Heart right ventricle (tissue), 16 donors: ENCODE results near the gene SYCP2. TPM values are rescaled to one million over a fixed set of nuclear protein-coding genes. Genes with fewer than 3 reads are reported as not detected.

Experiments
- ATAC-seq, 8 donors: fragments of 200-7000 bp; cut with Tn5 transposase; one replicate each; pipeline ENCODE4 v1.9.1; 2020; ENCODE audit warnings: mild to moderate bottlenecking in 8 of 8, moderate library complexity in 8 of 8, moderate number of reproducible peaks in 1 of 8
- DNase-seq, 2 donors: peaks; one replicate each; pipeline ENCODE4 v3.0.0-alpha.2; 2020
- H3K27ac ChIP-seq, 10 donors: fragments of 200-600 bp; sonication (generic) in 2 of 10; one replicate each; pipeline versions ENCODE4 v1.5.0 to v1.8.0; 2020 to 2022; ENCODE audit warnings: mild to moderate bottlenecking in 3 of 10
- H3K27me3 ChIP-seq, 7 donors: fragments of 200-600 bp; one replicate each; pipeline ENCODE4 v1.8.0; 2021 to 2022; ENCODE audit warnings: mild to moderate bottlenecking in 2 of 7
- H3K36me3 ChIP-seq, 9 donors: fragments of 200-600 bp; sonication (generic) in 1 of 9; one replicate each; pipeline versions ENCODE4 v1.5.0 to v1.8.0; 2020 to 2022; ENCODE audit warnings: mild to moderate bottlenecking in 2 of 9
- H3K4me1 ChIP-seq, 9 donors: fragments of 200-600 bp; sonication (generic) in 1 of 9; one replicate each; pipeline versions ENCODE4 v1.5.0 to v1.8.0; 2020 to 2022; ENCODE audit warnings: mild to moderate bottlenecking in 4 of 9
- H3K4me3 ChIP-seq, 10 donors: fragments of 200-600 bp; sonication (generic) in 2 of 10; one replicate each; pipeline versions ENCODE4 v1.5.0 to v1.8.0; 2020 to 2022; ENCODE audit warnings: mild to moderate bottlenecking in 7 of 10, moderate library complexity in 2 of 10
- H3K9me3 ChIP-seq, 11 donors: fragments of 200-600 bp in 10 of 11; sonication (generic) in 2 of 11; one replicate each; pipeline versions ENCODE4 v1.5.0 to v1.8.0; 2013 to 2022; ENCODE audit warnings: mild to moderate bottlenecking in 2 of 11, control low read depth in 1 of 11, moderate library complexity in 1 of 11
- WGBS, 2 donors: extraction: QIAGEN DNeasy Blood & Tissue Kit; methylation state at CpG; one replicate each; pipeline ENCODE4 v1.1.7; 2013; ENCODE audit warnings: inconsistent platforms in 1 of 2; 5-methylcytosine and 5-hydroxymethylcytosine counted together
- intact Hi-C, 10 donors: fragments of 100-400 bp; cut with DNase I; formaldehyde crosslinking; loops; one replicate each; pipeline versions ENCODE4 v1.11.1 to v1.14.2; 2022
- polyA plus RNA-seq, 2 donors: library from polyadenylated mRNA; stranded (reverse); fragments of 200-250 nt; gene quantifications; one replicate each; pipeline ENCODE4 v1.2.3, GENCODE V29; 2013
- total RNA-seq, 10 donors: library from RNA; stranded (reverse); fragmentation: NEBNext Ultra II Directional in 3 of 10; extraction: Animal tissue kit (Norgen Biotek cat#: 25700) in 3 of 10; gene quantifications; one replicate each; pipeline versions ENCODE4 v1.2.1 to v1.2.4, GENCODE V29; 2021 to 2023
- TF ChIP-seq, protein P1 (sequence below), 9 donors: fragments of 200-600 bp; sonication (generic) in 2 of 9; IDR thresholded peaks; one replicate each; pipeline versions ENCODE4 v1.5.0 to v1.8.0; 2021 to 2022; ENCODE audit warnings: antibody characterized with exemption in 9 of 9, mild to moderate bottlenecking in 5 of 9, moderate library complexity in 1 of 9
- donor health status: Arrhythmogenic right ventricular cardiomyopathy.
- donor health status: ischemic (EF 13 %, LVEDD 7.1; RV severe dilation, severe dysfunction).
- donor health status: healthy with polysubstance abuse.
- donor health status: DM: no; HTN: yes; CAD: no.
- donor health status: DM: no; HTN: no; CAD: no.
- donor health status: ischemic (EF 25% LVEDD 6.9; RV normal size, moderate dysfunction).
- donor health status: ischemic (EF 25% LVEDD 5.7; RV mildly dilated, moderate dysfunction).
- donor health status: healthy.
- donor health status: DM: yes; HTN: yes; CAD: no.
- donor health status: Ischemic cardiomyopathy.
- donor health status: ischemic (EF 35%, LVEDD 5.7; RV mildly dilated, moderate dysfunction).
- donor health status: nonischemic (EF 11% LVEDD 7.7; RV severe dilation, severe dysfunction).
- donor health status: DM: yes; HTN: yes; CAD: no.
- donor health status: PGD.
- donor health status: ischemic (EF 29% LVEDD 5.4; RV normal size, mild dysfunction).
- donor health status: nonischemic (EF 23%, LVEDD 6.1; RV moderate dilation, normal function).

SYCP2 gene
- total and polyA plus RNA-seq, 12 donors = 0.45 to 7.5 (median 0.93) TPM

DNA sequence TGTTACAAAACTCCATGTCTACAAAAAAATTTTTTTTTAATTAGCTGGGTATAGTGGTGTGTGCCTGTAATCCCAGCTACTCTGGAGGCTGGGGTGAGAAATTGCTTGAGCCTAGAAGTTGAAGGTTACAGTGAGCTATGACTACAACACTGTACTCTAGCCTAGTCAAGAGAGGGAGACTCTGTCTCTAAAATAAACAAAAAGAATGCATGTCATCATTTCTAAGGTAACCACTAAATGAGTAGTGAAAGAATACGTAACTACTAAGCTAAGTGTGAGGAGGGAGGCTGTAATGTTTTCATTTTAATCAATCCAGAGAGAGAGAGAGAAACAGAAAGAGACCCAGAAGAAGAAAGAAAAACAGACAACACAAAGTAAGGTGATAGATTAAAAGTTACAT lies 9.9 kb downstream of the SYCP2 start:
- Histone ChIP-seq H3K27me3 (no peaks in the 10 kb centered on the region), H3K4me3 (no peak overlapping the region), H3K36me3 (no peaks in the 10 kb centered on the region), H3K9me3 (no peaks in the 10 kb centered on the region), H3K4me1 (no peaks in the 10 kb centered on the region), H3K27ac (no peak overlapping the region)
- TF ChIP-seq, protein P1, sequence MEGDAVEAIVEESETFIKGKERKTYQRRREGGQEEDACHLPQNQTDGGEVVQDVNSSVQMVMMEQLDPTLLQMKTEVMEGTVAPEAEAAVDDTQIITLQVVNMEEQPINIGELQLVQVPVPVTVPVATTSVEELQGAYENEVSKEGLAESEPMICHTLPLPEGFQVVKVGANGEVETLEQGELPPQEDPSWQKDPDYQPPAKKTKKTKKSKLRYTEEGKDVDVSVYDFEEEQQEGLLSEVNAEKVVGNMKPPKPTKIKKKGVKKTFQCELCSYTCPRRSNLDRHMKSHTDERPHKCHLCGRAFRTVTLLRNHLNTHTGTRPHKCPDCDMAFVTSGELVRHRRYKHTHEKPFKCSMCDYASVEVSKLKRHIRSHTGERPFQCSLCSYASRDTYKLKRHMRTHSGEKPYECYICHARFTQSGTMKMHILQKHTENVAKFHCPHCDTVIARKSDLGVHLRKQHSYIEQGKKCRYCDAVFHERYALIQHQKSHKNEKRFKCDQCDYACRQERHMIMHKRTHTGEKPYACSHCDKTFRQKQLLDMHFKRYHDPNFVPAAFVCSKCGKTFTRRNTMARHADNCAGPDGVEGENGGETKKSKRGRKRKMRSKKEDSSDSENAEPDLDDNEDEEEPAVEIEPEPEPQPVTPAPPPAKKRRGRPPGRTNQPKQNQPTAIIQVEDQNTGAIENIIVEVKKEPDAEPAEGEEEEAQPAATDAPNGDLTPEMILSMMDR (IDR thresholded peaks at IDR 0.05) = no peak
- intact Hi-C loops = no loop called here
- no peak for ATAC-seq
- DNase-seq = no peak
- 95% methylated on average over 1 of the region's 1 CpG for WGBS, 2 donors

DNA sequence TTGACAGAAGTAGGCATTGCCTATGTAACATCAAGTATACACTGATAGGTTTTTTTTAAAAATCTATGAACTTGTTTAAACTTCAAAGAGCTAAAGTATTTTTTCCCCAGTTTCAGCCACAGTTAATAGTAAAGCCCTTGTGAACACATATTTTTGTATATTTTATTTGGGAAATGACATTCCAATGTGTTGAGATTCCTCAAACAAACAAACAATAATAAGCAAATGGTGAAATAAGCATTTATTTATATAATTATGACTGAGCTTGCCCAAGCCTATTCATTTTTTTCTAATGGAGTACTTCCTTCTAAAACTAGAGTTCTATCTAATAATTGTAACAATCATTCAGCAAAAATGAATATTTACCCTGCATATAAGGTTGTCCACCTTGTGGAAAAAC lies 12.5 kb downstream of the SYCP2 start:
- no peak overlapping the region for H3K4me3 ChIP-seq
- TF ChIP-seq, protein P1 (IDR thresholded peaks at IDR 0.05) = no peak
- H3K27ac ChIP-seq = no peak overlapping the region
- H3K27me3 ChIP-seq = no peaks in the 10 kb centered on the region
- ATAC-seq = no peak
- DNase-seq = no peak
- no peaks in the 10 kb centered on the region for H3K9me3 ChIP-seq
- intact Hi-C loops = no loop called here
- H3K4me1 ChIP-seq = no peaks in the 10 kb centered on the region
- no peaks in the 10 kb centered on the region for H3K36me3 ChIP-seq

DNA sequence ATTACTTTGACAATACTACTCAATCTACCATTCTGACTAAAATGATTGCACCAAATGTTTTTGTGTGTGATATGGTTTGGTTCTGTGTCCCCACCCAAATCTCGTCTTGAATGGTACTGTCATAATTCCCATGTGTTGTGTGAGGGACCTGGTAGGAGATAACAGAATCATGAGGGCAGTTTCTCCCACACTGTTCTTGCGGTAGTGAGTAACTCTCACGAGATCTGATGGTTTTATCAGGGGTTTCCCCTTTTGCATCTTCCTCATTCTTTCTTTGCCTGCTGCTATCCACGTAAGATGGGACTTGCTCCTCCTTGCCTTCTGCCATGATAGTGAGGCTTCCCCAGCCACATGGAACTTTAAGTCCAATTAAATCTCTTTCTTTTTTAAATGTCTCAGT lies 20.8 kb downstream of the SYCP2 start:
- H3K4me3 ChIP-seq = no peak overlapping the region
- H3K27ac ChIP-seq = no peak overlapping the region
- no peaks in the 10 kb centered on the region for H3K36me3 ChIP-seq
- H3K4me1 ChIP-seq = no peaks in the 10 kb centered on the region
- H3K27me3 ChIP-seq = no peaks in the 10 kb centered on the region
- intact Hi-C loops = no loop called here
- TF ChIP-seq, protein P1 (IDR thresholded peaks at IDR 0.05) = no peak
- DNase-seq (no peak), ATAC-seq (no peak)
- no peaks in the 10 kb centered on the region for H3K9me3 ChIP-seq
- WGBS, 2 donors = 71 to 74% methylated on average over 4 of the region's 4 CpGs

DNA sequence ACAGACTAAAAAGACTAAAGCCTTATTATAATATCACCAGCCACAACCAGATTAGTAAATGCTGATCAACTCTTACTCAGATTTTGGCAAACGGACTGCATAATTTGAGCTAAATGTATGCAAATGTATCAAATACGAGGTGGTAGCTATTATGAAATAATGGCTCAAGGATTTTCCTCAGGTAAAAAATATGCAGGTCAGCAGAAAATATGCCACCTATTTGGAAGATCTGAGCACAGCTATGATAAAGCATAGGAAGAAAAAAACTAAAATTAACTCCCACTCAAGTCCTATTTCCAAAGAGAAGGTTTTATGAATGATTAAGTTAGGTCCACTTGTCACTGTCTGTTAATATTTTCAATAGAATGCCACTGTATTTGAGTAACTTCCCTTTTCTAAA lies 22.4 kb downstream of the SYCP2 start:
- no peaks in the 10 kb centered on the region for H3K36me3 ChIP-seq
- DNase-seq (no peak), ATAC-seq (no peak)
- no peaks in the 10 kb centered on the region for H3K4me1 ChIP-seq
- H3K9me3 ChIP-seq = no peaks in the 10 kb centered on the region
- no peak overlapping the region for H3K27ac ChIP-seq
- no peak overlapping the region for H3K4me3 ChIP-seq
- H3K27me3 ChIP-seq = no peaks in the 10 kb centered on the region
- 90 to 93% methylated on average over 2 of the region's 2 CpGs for WGBS, 2 donors
- TF ChIP-seq, protein P1 (IDR thresholded peaks at IDR 0.05) = no peak
- intact Hi-C loops = no loop called here

DNA sequence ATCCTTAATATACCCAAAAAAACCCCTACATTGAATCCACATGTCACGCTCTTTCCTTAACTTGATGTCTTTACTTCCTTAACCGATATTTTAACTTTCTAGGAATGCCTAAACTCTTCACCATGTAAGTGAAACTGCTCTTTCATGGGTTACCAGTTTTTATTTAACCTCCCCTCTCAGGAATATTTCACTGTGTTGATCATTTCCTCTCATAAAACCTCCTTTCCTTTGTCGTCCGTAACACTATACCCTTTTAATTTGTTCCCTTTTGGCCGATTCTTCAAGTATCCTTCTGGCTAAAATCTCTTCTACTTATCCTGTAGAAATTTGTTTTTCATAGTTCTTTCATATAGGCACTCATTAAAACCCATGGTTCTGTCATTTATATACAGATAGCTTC lies 24.6 kb downstream of the SYCP2 start:
- H3K9me3 ChIP-seq = no peaks in the 10 kb centered on the region
- no peaks in the 10 kb centered on the region for H3K4me1 ChIP-seq
- no peak overlapping the region for H3K27ac ChIP-seq
- no peak overlapping the region for H3K4me3 ChIP-seq
- H3K36me3 ChIP-seq = no peaks in the 10 kb centered on the region
- intact Hi-C loops = no loop called here
- TF ChIP-seq, protein P1 (IDR thresholded peaks at IDR 0.05) = no peak
- DNase-seq (no peak), ATAC-seq (no peak)
- no peaks in the 10 kb centered on the region for H3K27me3 ChIP-seq
- whole genome bisulfite sequencing, 2 donors = 87 to 91% methylated on average over 5 of the region's 5 CpGs
